ENCODE measurements around the gene LUZP2.

The LUZP2 gene

DNA sequence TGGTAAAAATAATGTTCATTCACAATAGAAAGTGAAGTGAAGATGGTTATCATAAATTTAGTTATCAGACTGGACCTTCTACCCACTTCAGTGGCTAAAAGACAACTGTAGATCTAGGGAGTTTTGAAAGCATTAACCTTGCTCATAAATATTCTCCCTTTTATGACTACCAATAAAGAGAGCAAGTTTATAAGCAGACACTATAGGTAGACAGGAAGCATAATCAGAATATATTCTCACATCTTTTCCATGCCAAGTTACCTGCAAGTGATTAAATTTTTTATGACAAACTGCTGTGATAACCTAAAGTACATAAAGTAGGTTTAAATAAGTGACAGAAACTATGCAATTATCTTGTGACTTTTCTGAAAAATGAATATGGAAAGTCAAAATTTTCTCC lies 62.5 kb downstream of the LUZP2 start:
- no peak overlapping the region for H3K4me3 ChIP-seq (ENCODE audit: low read depth in 1 of 2, low read length in 2 of 2)
- no peak overlapping the region for H3K27ac ChIP-seq (ENCODE audit: low read depth, low read length)
- no peaks in the 10 kb centered on the region for H3K36me3 ChIP-seq (ENCODE audit: control insufficient read depth in 1 of 2, insufficient read depth in 2 of 2, low read length in 2 of 2)
- no peaks in the 10 kb centered on the region for H3K27me3 ChIP-seq (ENCODE audit: control insufficient read depth in 1 of 2, insufficient read depth in 2 of 2, low read length in 2 of 2)
- no peaks in the 10 kb centered on the region for H3K9me3 ChIP-seq (ENCODE audit: control insufficient read depth in 1 of 2, low read length in 2 of 2)
- no peaks in the 10 kb centered on the region for H3K4me1 ChIP-seq (ENCODE audit: control insufficient read depth in 1 of 2, insufficient read depth in 2 of 2, low read length in 2 of 2)
- H3K9ac ChIP-seq (ENCODE audit: low read depth in 1 of 2, low read length in 2 of 2), result no peak overlapping the region

- Histone ChIP-seq H3K9ac (ENCODE audit: low read depth in 1 of 2, low read length in 2 of 2) (no peak overlapping the region), H3K27ac (ENCODE audit: low read depth, low read length) (no peak overlapping the region), H3K4me3 (ENCODE audit: low read depth in 1 of 2, low read length in 2 of 2) (no peak overlapping the region), H3K36me3 (ENCODE audit: control insufficient read depth in 1 of 2, insufficient read depth in 2 of 2, low read length in 2 of 2) (no peaks in the 10 kb centered on the region), H3K27me3 (ENCODE audit: control insufficient read depth in 1 of 2, insufficient read depth in 2 of 2, low read length in 2 of 2) (no peaks in the 10 kb centered on the region), H3K9me3 (ENCODE audit: control insufficient read depth in 1 of 2, low read length in 2 of 2) (no peaks in the 10 kb centered on the region), H3K4me1 (ENCODE audit: control insufficient read depth in 1 of 2, insufficient read depth in 2 of 2, low read length in 2 of 2) (no peaks in the 10 kb centered on the region)
Measured at GRCh38 chr11:24560324-24560723, 63.5 kb downstream of the LUZP2 start.

DNA sequence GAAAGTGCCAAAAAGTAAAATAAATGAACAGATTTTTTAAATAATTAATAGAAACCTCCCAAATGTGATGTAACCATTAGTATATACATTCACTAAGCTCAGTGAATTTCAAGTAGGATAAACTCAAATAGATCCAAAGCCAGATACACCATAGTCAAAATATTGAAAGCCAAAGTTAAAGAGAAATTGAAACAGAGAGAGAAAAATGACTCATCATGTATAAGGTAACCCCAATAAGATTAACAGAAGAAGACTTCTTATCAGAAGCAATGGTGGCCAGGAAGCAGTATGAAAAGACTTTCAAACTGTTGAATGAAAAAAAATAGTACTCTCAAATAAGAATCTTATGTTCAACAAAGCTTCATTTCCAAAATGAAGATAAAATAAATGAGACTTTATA lies 70.5 kb downstream of the LUZP2 start:
- no peak overlapping the region for H3K9ac ChIP-seq (ENCODE audit: low read depth in 1 of 2, low read length in 2 of 2)
- H3K27ac ChIP-seq (ENCODE audit: low read depth, low read length), result no peak overlapping the region
- H3K4me3 ChIP-seq (ENCODE audit: low read depth in 1 of 2, low read length in 2 of 2), result no peak overlapping the region
- H3K4me1 ChIP-seq (ENCODE audit: control insufficient read depth in 1 of 2, insufficient read depth in 2 of 2, low read length in 2 of 2), result no peaks in the 10 kb centered on the region
- no peaks in the 10 kb centered on the region for H3K36me3 ChIP-seq (ENCODE audit: control insufficient read depth in 1 of 2, insufficient read depth in 2 of 2, low read length in 2 of 2)
- H3K27me3 ChIP-seq (ENCODE audit: control insufficient read depth in 1 of 2, insufficient read depth in 2 of 2, low read length in 2 of 2), result no peaks in the 10 kb centered on the region
- H3K9me3 ChIP-seq (ENCODE audit: control insufficient read depth in 1 of 2, low read length in 2 of 2), result no peaks in the 10 kb centered on the region

- Histone ChIP-seq H3K27ac (ENCODE audit: low read depth, low read length) (no peak overlapping the region), H3K4me3 (ENCODE audit: low read depth in 1 of 2, low read length in 2 of 2) (no peak overlapping the region), H3K9ac (ENCODE audit: low read depth in 1 of 2, low read length in 2 of 2) (no peak overlapping the region), H3K4me1 (ENCODE audit: control insufficient read depth in 1 of 2, insufficient read depth in 2 of 2, low read length in 2 of 2) (no peaks in the 10 kb centered on the region), H3K36me3 (ENCODE audit: control insufficient read depth in 1 of 2, insufficient read depth in 2 of 2, low read length in 2 of 2) (no peaks in the 10 kb centered on the region), H3K9me3 (ENCODE audit: control insufficient read depth in 1 of 2, low read length in 2 of 2) (no peaks in the 10 kb centered on the region), H3K27me3 (ENCODE audit: control insufficient read depth in 1 of 2, insufficient read depth in 2 of 2, low read length in 2 of 2) (no peaks in the 10 kb centered on the region)
Measured at GRCh38 chr11:24572376-24572775, 75.5 kb downstream of the LUZP2 start.

GRCh38 chr11:24574461-24574860 lies 77.6 kb downstream of the LUZP2 start:
- no peak overlapping the region for H3K27ac ChIP-seq (ENCODE audit: low read depth, low read length)
- H3K9ac ChIP-seq (ENCODE audit: low read depth in 1 of 2, low read length in 2 of 2), result no peak overlapping the region
- H3K4me3 ChIP-seq (ENCODE audit: low read depth in 1 of 2, low read length in 2 of 2), result no peak overlapping the region
- H3K4me1 ChIP-seq (ENCODE audit: control insufficient read depth in 1 of 2, insufficient read depth in 2 of 2, low read length in 2 of 2), result no peaks in the 10 kb centered on the region
- no peaks in the 10 kb centered on the region for H3K27me3 ChIP-seq (ENCODE audit: control insufficient read depth in 1 of 2, insufficient read depth in 2 of 2, low read length in 2 of 2)
- H3K9me3 ChIP-seq (ENCODE audit: control insufficient read depth in 1 of 2, low read length in 2 of 2), result no peaks in the 10 kb centered on the region
- H3K36me3 ChIP-seq (ENCODE audit: control insufficient read depth in 1 of 2, insufficient read depth in 2 of 2, low read length in 2 of 2), result no peaks in the 10 kb centered on the region

GRCh38 chr11:24575392-24575791 lies 78.5 kb downstream of the LUZP2 start:
- no peaks in the 10 kb centered on the region for H3K9me3 ChIP-seq (ENCODE audit: control insufficient read depth in 1 of 2, low read length in 2 of 2)
- H3K27me3 ChIP-seq (ENCODE audit: control insufficient read depth in 1 of 2, insufficient read depth in 2 of 2, low read length in 2 of 2), result no peaks in the 10 kb centered on the region
- no peaks in the 10 kb centered on the region for H3K4me1 ChIP-seq (ENCODE audit: control insufficient read depth in 1 of 2, insufficient read depth in 2 of 2, low read length in 2 of 2)

GRCh38 chr11:24585192-24585591 lies 88.3 kb downstream of the LUZP2 start:
- H3K9ac ChIP-seq (ENCODE audit: low read depth in 1 of 2, low read length in 2 of 2), result no peak overlapping the region
- H3K27me3 ChIP-seq (ENCODE audit: control insufficient read depth in 1 of 2, insufficient read depth in 2 of 2, low read length in 2 of 2), result no peaks in the 10 kb centered on the region
- H3K4me3 ChIP-seq (ENCODE audit: low read depth in 1 of 2, low read length in 2 of 2), result no peak overlapping the region
- H3K27ac ChIP-seq (ENCODE audit: low read depth, low read length), result no peak overlapping the region
- no peaks in the 10 kb centered on the region for H3K36me3 ChIP-seq (ENCODE audit: control insufficient read depth in 1 of 2, insufficient read depth in 2 of 2, low read length in 2 of 2)
- no peaks in the 10 kb centered on the region for H3K4me1 ChIP-seq (ENCODE audit: control insufficient read depth in 1 of 2, insufficient read depth in 2 of 2, low read length in 2 of 2)
- H3K9me3 ChIP-seq (ENCODE audit: control insufficient read depth in 1 of 2, low read length in 2 of 2), result no peaks in the 10 kb centered on the region

More at GRCh38 chr11:24575392-24575791, 78.5 kb downstream of the LUZP2 start:
- Histone ChIP-seq H3K4me3 (ENCODE audit: low read depth in 1 of 2, low read length in 2 of 2) (no peak overlapping the region), H3K9ac (ENCODE audit: low read depth in 1 of 2, low read length in 2 of 2) (no peak overlapping the region), H3K27ac (ENCODE audit: low read depth, low read length) (no peak overlapping the region), H3K36me3 (ENCODE audit: control insufficient read depth in 1 of 2, insufficient read depth in 2 of 2, low read length in 2 of 2) (no peaks in the 10 kb centered on the region)

DNA sequence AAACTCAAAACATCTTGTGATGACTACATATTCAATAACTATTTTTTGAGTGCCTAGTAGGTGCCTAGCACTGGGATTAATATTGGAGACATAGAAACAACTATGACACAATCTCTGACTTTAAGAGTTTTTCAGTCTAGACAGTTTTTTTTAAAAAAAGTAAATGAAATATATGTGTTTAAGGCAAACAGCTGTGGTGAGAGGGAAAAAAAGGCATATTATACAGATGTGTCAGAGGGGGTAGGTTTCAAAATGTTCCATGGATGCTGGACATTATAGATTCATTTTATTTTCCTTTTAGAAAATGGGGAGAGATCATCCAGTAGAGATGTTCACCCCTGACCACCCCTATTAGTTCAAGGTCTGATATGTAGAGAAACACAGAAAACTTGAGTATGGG lies 90.8 kb downstream of the LUZP2 start:
- Histone ChIP-seq H3K27me3 (ENCODE audit: control insufficient read depth in 1 of 2, insufficient read depth in 2 of 2, low read length in 2 of 2) (no peaks in the 10 kb centered on the region), H3K36me3 (ENCODE audit: control insufficient read depth in 1 of 2, insufficient read depth in 2 of 2, low read length in 2 of 2) (no peaks in the 10 kb centered on the region), H3K9ac (ENCODE audit: low read depth in 1 of 2, low read length in 2 of 2) (no peak overlapping the region), H3K4me1 (ENCODE audit: control insufficient read depth in 1 of 2, insufficient read depth in 2 of 2, low read length in 2 of 2) (no peaks in the 10 kb centered on the region), H3K4me3 (ENCODE audit: low read depth in 1 of 2, low read length in 2 of 2) (no peak overlapping the region), H3K9me3 (ENCODE audit: control insufficient read depth in 1 of 2, low read length in 2 of 2) (no peaks in the 10 kb centered on the region), H3K27ac (ENCODE audit: low read depth, low read length) (no peak overlapping the region)

- Histone ChIP-seq H3K27ac (ENCODE audit: low read depth, low read length) (no peak overlapping the region), H3K9me3 (ENCODE audit: control insufficient read depth in 1 of 2, low read length in 2 of 2) (no peaks in the 10 kb centered on the region), H3K4me1 (ENCODE audit: control insufficient read depth in 1 of 2, insufficient read depth in 2 of 2, low read length in 2 of 2) (no peaks in the 10 kb centered on the region), H3K9ac (ENCODE audit: low read depth in 1 of 2, low read length in 2 of 2) (no peak overlapping the region), H3K27me3 (ENCODE audit: control insufficient read depth in 1 of 2, insufficient read depth in 2 of 2, low read length in 2 of 2) (no peaks in the 10 kb centered on the region), H3K4me3 (ENCODE audit: low read depth in 1 of 2, low read length in 2 of 2) (no peak overlapping the region), H3K36me3 (ENCODE audit: control insufficient read depth in 1 of 2, insufficient read depth in 2 of 2, low read length in 2 of 2) (no peaks in the 10 kb centered on the region)
Measured at GRCh38 chr11:24588081-24588480, 91.2 kb downstream of the LUZP2 start.

GRCh38 chr11:24589064-24589463 lies 92.2 kb downstream of the LUZP2 start:
- no peaks in the 10 kb centered on the region for H3K4me1 ChIP-seq (ENCODE audit: control insufficient read depth in 1 of 2, insufficient read depth in 2 of 2, low read length in 2 of 2)
- no peaks in the 10 kb centered on the region for H3K36me3 ChIP-seq (ENCODE audit: control insufficient read depth in 1 of 2, insufficient read depth in 2 of 2, low read length in 2 of 2)
- H3K27ac ChIP-seq (ENCODE audit: low read depth, low read length), result no peak overlapping the region
- H3K9ac ChIP-seq (ENCODE audit: low read depth in 1 of 2, low read length in 2 of 2), result no peak overlapping the region
- no peak overlapping the region for H3K4me3 ChIP-seq (ENCODE audit: low read depth in 1 of 2, low read length in 2 of 2)
- H3K27me3 ChIP-seq (ENCODE audit: control insufficient read depth in 1 of 2, insufficient read depth in 2 of 2, low read length in 2 of 2), result no peaks in the 10 kb centered on the region
- no peaks in the 10 kb centered on the region for H3K9me3 ChIP-seq (ENCODE audit: control insufficient read depth in 1 of 2, low read length in 2 of 2)

- Histone ChIP-seq H3K9ac (ENCODE audit: low read depth in 1 of 2, low read length in 2 of 2) (no peak overlapping the region), H3K27me3 (ENCODE audit: control insufficient read depth in 1 of 2, insufficient read depth in 2 of 2, low read length in 2 of 2) (no peaks in the 10 kb centered on the region), H3K9me3 (ENCODE audit: control insufficient read depth in 1 of 2, low read length in 2 of 2) (no peaks in the 10 kb centered on the region), H3K4me3 (ENCODE audit: low read depth in 1 of 2, low read length in 2 of 2) (no peak overlapping the region), H3K4me1 (ENCODE audit: control insufficient read depth in 1 of 2, insufficient read depth in 2 of 2, low read length in 2 of 2) (no peaks in the 10 kb centered on the region), H3K36me3 (ENCODE audit: control insufficient read depth in 1 of 2, insufficient read depth in 2 of 2, low read length in 2 of 2) (no peaks in the 10 kb centered on the region), H3K27ac (ENCODE audit: low read depth, low read length) (no peak overlapping the region)
Measured at GRCh38 chr11:24591283-24591682, 94.4 kb downstream of the LUZP2 start.

Measured in duodenal mucosa (tissue), 2 donors.